Left lung (tissue), 10 donors: ENCODE results near the gene OPRL1. TPM values are rescaled to one million over a fixed set of nuclear protein-coding genes. Genes with fewer than 3 reads are reported as not detected.

Experiments used
- ATAC-seq: fragments of 200-7000 bp; cut with Tn5 transposase; one replicate; pipeline ENCODE4 v1.9.1; 2020; ENCODE audit warnings: moderate library complexity
- DNase-seq, 4 donors: peaks; one replicate each; pipeline ENCODE4 v3.0.0-alpha.2; 2013 to 2020
- H3K27ac ChIP-seq, 2 donors: fragments of 200-600 bp; sonication (generic) in 1 of 2; one replicate each; pipeline versions ENCODE4 v1.5.0 to v1.8.0; 2020 to 2021
- H3K27me3 ChIP-seq, 2 donors: fragments of 200-600 bp; sonication (generic) in 1 of 2; one replicate each; pipeline versions ENCODE4 v1.5.0 to v1.8.0; 2020 to 2021
- H3K36me3 ChIP-seq, 2 donors: fragments of 200-600 bp; sonication (generic) in 1 of 2; one replicate each; pipeline versions ENCODE4 v1.5.0 to v1.8.0; 2020 to 2021
- H3K4me1 ChIP-seq, 2 donors: fragments of 200-600 bp; one replicate each; pipeline ENCODE4 v1.8.0; 2021
- H3K4me3 ChIP-seq, 2 donors: fragments of 200-600 bp; sonication (generic) in 1 of 2; one replicate each; pipeline versions ENCODE4 v1.5.0 to v1.8.0; 2020 to 2021; ENCODE audit warnings: mild to moderate bottlenecking in 1 of 2
- H3K9me3 ChIP-seq, 2 donors: fragments of 200-600 bp; sonication (generic) in 1 of 2; one replicate each; pipeline versions ENCODE4 v1.5.0 to v1.8.0; 2020 to 2021
- intact Hi-C, 2 donors: fragments of 100-400 bp; cut with DNase I; formaldehyde crosslinking; loops; one replicate each; pipeline versions ENCODE4 v1.11.2 to v1.14.2; 2022
- polyA plus RNA-seq, 6 donors: library from polyadenylated mRNA; unstranded; fragments of 120-200 nt; gene quantifications; one replicate each; pipeline ENCODE4 v1.2.1, GENCODE V29; 2013; ENCODE audit not compliant: insufficient read length in 6 of 6
- total RNA-seq, 2 donors: library from RNA; stranded (reverse); fragmentation: NEBNext Ultra II Directional; extraction: Animal tissue kit (Norgen Biotek cat#: 25700); gene quantifications; one replicate each; pipeline ENCODE4 v1.2.1, GENCODE V29; 2021
- TF ChIP-seq, protein P1 (sequence below), 2 donors: fragments of 200-600 bp; sonication (generic) in 1 of 2; IDR thresholded peaks; one replicate each; pipeline versions ENCODE4 v1.5.0 to v1.8.0; 2021; ENCODE audit warnings: antibody characterized with exemption in 2 of 2
- donor health status: DM: no; HTN: yes; CAD: no.
- donor health status: DM: no; HTN: no; CAD: no.

OPRL1 gene
- total and polyA plus RNA-seq, 8 donors, result 1.8 to 2.5 (median 2.2) TPM

DNA sequence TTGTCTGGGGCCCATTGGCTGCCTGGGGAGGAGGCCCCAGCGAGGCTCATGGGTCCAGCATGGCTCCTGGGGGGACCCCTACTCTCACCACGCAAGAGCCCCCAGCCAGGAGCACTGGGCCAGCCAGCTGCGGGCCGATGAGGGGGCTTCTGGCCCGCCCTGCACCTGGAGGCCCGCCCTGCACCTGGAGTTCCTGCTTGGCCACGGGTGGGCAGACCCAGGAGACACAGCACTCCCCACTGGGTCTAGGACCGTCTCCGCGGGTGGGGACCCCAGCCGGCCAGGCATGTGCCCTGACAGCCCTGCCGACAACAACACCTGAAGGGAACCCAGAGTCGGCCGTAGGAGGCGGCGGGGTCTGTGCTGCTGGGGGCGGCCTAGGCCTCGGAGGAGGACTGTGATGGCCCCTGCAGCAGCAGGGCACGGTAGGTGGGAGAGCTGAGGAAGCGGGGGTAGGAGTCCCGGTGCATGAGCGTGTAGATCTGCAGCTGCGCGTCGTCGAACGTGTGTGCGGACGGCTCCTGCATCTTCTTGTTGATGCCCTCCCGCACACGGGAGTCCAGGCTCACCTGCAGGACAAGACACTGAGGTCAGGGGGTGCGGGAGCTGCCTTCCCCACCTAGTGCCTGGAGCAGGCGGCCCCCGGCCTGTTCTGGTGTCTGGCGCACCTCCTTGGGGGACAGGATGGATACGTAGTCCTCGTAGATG, 6.3 kb upstream of the OPRL1 start:
- no peaks in the 10 kb centered on the region for H3K27me3 ChIP-seq
- DNase-seq (peak in 1 of 4 donors; percentile 79), ATAC-seq (no peak)
- TF ChIP-seq, protein P1, sequence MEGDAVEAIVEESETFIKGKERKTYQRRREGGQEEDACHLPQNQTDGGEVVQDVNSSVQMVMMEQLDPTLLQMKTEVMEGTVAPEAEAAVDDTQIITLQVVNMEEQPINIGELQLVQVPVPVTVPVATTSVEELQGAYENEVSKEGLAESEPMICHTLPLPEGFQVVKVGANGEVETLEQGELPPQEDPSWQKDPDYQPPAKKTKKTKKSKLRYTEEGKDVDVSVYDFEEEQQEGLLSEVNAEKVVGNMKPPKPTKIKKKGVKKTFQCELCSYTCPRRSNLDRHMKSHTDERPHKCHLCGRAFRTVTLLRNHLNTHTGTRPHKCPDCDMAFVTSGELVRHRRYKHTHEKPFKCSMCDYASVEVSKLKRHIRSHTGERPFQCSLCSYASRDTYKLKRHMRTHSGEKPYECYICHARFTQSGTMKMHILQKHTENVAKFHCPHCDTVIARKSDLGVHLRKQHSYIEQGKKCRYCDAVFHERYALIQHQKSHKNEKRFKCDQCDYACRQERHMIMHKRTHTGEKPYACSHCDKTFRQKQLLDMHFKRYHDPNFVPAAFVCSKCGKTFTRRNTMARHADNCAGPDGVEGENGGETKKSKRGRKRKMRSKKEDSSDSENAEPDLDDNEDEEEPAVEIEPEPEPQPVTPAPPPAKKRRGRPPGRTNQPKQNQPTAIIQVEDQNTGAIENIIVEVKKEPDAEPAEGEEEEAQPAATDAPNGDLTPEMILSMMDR (IDR thresholded peaks at IDR 0.05), result no peak
- H3K9me3 ChIP-seq, result no peaks in the 10 kb centered on the region
- peaks cover 0 to 49% of the 10 kb centered on the region in 2 donors for H3K36me3 ChIP-seq
- no peak overlapping the region for H3K27ac ChIP-seq
- H3K4me1 ChIP-seq, result peaks cover 8 to 17% of the 10 kb centered on the region in 2 donors
- intact Hi-C loops, result no loop called here
- H3K4me3 ChIP-seq, result no peak overlapping the region

DNA sequence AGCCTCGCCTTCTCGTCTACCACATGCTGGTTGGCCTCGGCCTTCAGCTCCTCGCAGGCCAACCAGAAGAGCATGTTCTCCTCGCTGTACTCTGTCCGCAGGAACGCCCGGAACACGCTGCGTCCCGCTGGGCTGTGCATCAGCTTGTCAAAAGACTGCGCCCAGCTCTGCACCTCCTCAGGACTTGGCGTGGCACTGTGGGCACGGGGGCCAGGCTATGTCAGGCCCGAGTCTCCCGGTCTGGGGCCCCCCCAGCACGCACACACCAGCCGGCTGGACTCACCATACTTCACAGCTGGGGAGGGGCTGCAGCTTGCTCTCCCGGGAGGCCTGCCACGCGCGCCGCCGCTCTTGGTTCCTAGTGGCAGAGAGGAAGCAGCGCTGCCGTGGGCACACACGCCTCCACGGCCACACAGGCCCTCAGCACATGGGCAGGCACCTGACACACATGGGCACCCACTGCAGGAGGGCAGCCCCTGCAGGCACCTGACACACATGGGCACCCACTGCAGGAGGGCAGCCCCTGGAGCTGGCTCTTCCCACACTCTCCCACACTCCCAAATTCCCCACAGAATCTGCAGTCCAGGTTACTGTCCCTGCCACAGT, 5.6 kb upstream of the OPRL1 start:
- ATAC-seq, result no peak

DNA sequence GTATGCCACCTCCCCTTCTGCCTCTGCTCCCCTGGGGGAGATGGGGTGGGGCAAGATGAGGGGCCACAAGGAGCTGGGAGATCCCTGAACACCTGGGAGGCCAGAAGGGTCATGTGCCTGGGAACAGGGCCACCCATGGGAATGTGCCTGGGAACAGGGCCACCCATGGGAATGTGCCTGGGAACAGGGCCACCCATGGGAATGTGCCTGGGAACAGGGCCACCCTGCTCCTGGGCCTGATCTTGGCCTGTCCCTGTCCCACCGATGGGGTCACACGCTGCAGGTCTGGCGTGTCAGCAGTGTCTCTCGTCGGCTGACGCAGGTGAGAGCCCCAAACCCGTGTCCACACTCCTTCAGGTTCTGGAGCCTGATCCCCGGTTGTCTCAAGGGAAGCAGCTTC, 4.9 kb upstream of the OPRL1 start:
- no peaks in the 10 kb centered on the region for H3K27me3 ChIP-seq
- intact Hi-C loops, result no loop called here
- H3K9me3 ChIP-seq, result no peaks in the 10 kb centered on the region
- no peak overlapping the region for H3K27ac ChIP-seq
- DNase-seq (peak in 1 of 4 donors; percentile 58), ATAC-seq (no peak)
- H3K36me3 ChIP-seq, result peaks cover 0 to 49% of the 10 kb centered on the region in 2 donors
- TF ChIP-seq, protein P1 (IDR thresholded peaks at IDR 0.05), result no peak
- no peak overlapping the region for H3K4me3 ChIP-seq
- H3K4me1 ChIP-seq, result peaks cover 14 to 23% of the 10 kb centered on the region in 2 donors

More for the DNA sequence above, 5.6 kb upstream of the OPRL1 start:
- Histone ChIP-seq H3K9me3 (no peaks in the 10 kb centered on the region), H3K27me3 (no peaks in the 10 kb centered on the region), H3K36me3 (peaks cover 0 to 49% of the 10 kb centered on the region in 2 donors), H3K27ac (no peak overlapping the region), H3K4me1 (peaks cover 14 to 23% of the 10 kb centered on the region in 2 donors), H3K4me3 (no peak overlapping the region)
- intact Hi-C loops, result no loop called here
- TF ChIP-seq, protein P1 (IDR thresholded peaks at IDR 0.05), result no peak
- DNase-seq, result peak in 1 of 4 donors; percentile 79

DNA sequence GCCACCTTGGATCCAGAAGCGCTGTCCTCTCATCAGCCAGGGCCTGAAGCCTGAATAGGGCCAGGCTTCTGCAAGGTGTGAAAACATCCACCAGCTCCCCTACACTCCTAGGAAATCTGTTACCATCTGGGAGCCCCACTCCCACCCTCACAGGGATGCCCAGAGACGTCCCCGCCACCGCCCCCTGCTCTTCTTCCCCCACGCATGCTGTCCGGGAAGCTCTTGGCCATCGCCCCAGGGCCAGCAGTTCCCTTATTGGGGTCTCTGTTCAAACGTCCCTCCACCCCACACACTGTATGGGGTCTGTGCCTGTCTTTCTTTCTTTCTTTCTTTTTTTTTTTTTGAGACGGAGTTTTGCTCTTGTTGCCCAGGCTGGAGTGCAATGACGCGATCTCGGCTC, 4.3 kb upstream of the OPRL1 start:
- H3K4me3 ChIP-seq, result no peak overlapping the region
- DNase-seq (peak in 1 of 4 donors; percentile 52), ATAC-seq (no peak)
- no peak overlapping the region for H3K27ac ChIP-seq
- TF ChIP-seq, protein P1 (IDR thresholded peaks at IDR 0.05), result no peak
- H3K4me1 ChIP-seq, result peaks cover 14 to 26% of the 10 kb centered on the region in 2 donors
- H3K27me3 ChIP-seq, result no peaks in the 10 kb centered on the region
- intact Hi-C loops, result no loop called here
- H3K36me3 ChIP-seq, result peaks cover 0 to 49% of the 10 kb centered on the region in 2 donors
- no peaks in the 10 kb centered on the region for H3K9me3 ChIP-seq
